ENCODE results near the gene WDFY4. TPM values are rescaled to one million over a fixed set of nuclear protein-coding genes. Genes with fewer than 3 reads are reported as not detected.

WDFY4 gene
- total RNA-seq, 1 experiment from 2014 or later: 0.22 TPM

DNA sequence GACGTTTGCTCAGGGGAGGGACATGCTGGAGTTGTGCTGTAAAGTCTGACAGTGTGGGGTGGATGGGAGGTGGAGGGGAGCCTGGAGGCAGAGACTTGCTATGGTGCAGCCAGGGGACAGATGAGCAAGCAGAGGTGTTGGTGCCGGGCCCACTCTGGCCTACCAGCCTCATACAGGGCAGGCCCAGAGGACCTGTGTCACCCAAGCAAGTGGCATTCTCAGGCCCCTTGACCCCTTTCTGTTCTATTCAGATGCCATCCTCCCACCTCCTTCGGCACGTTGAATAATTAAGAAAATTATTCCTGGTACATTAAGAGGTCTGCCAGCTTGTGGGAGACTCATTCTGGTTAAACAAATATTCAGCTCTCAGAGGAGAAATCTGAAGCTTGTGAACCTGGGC lies 8.5 kb downstream of the WDFY4 start (continued):
- no peak for TF ChIP-seq REST (IDR thresholded peaks at IDR 0.05; ENCODE audit: low read depth)
- TF ChIP-seq YY1 (IDR thresholded peaks at IDR 0.05; ENCODE audit: extremely low read depth, insufficient replicate concordance, low read depth, low read length): no peak

DNA sequence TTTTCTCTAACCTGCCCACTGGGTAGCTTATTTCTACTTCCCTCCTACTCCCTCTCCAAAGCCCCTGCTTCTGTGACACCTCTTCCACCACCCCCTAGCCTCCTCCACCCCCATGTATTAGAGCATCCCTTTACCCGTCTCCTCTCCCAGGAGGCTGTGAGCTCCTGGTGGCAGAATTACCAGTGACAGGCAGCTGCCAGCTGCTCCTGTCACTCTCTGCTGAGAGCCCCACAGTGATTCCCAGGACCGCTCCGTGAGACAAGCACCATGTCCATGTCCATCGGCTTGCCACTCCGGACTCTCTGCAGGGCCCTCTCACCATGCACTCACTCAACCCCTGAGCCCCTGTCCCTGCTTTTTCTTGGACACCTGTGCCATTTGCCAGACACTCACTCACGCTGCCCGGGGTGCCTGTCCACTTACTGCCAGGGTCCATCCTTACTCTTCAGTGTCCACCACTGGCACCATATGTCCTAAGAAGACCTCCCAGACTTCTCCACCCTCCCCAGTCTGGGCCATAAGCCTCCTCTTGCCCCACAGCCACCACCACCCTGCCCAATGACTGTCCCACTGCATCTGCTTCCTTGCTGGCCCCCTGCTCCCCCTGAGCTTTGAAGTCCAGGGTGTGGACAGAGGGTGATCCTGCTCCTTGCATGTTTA lies 9.8 kb downstream of the WDFY4 start:
- Histone ChIP-seq H3K27me3 (ENCODE audit: insufficient read depth, low read length) (peaks cover 26% of the 10 kb centered on the region), H3K79me2 (ENCODE audit: insufficient read depth, low read length) (no peaks in the 10 kb centered on the region), H3K4me2 (ENCODE audit: low read length) (no peak overlapping the region), H3K9me3 (ENCODE audit: control insufficient read depth in 1 of 2, insufficient read depth in 1 of 2, low read depth in 1 of 2, low read length in 2 of 2) (no peaks in the 10 kb centered on the region), H3K4me1 (ENCODE audit: control insufficient read depth in 1 of 2, insufficient read depth in 2 of 2, low read length in 2 of 2) (no peaks in the 10 kb centered on the region), H3K9ac (ENCODE audit: low read length) (no peak overlapping the region), H2AFZ (ENCODE audit: low read depth, low read length, poor library complexity, severe bottlenecking) (no peak overlapping the region), H3K36me3 (ENCODE audit: control insufficient read depth in 1 of 2, insufficient read depth in 2 of 2, low read length in 2 of 2) (no peaks in the 10 kb centered on the region), H3K27ac (ENCODE audit: low read depth, low read length) (no peak overlapping the region), H3K4me3 (replicated peaks in 1 of 2; ENCODE audit: low read depth in 1 of 2, low read length in 2 of 2) (no peak overlapping the region), H4K20me1 (ENCODE audit: insufficient read depth) (no peaks in the 10 kb centered on the region), H3K9me2 (ENCODE audit: insufficient read depth) (no peaks in the 10 kb centered on the region)
- BruUV-seq (replicated peaks): no TSS peak
- POLR2A ChIA-PET: no interaction called here
- intact Hi-C loops (cut with micrococcal nuclease): no loop called here
- DNase-seq (ENCODE audit: low read depth, low spot score) (no peak), ATAC-seq (no peak)
- CTCF ChIA-PET: no interaction called here
- RAD21 ChIA-PET (ENCODE audit: low non-redundant PET in 1 of 2, low total read pairs in 2 of 2, uncharacterized antibody in 2 of 2, unreplicated experiment in 2 of 2): no interaction called here
- TF ChIP-seq ZBTB33 (IDR thresholded peaks at IDR 0.05; ENCODE audit: extremely low read depth, insufficient replicate concordance, low read length) (no peak), ZNF274 (IDR thresholded peaks at IDR 0.05; ENCODE audit: low read depth, low read length) (no peak), RAD21 (IDR thresholded peaks at IDR 0.05; ENCODE audit: low read depth) (no peak), CBX3 (IDR thresholded peaks at IDR 0.05; ENCODE audit: low read depth) (no peak), POLR2AphosphoS5 (IDR thresholded peaks at IDR 0.05; ENCODE audit: low read depth, low read length) (no peak), JUND (IDR thresholded peaks at IDR 0.05) (no peak), REST (IDR thresholded peaks at IDR 0.05; ENCODE audit: low read depth) (no peak), ZFX (IDR thresholded peaks at IDR 0.05) (no peak), POLR2A (IDR thresholded peaks at IDR 0.05; ENCODE audit: borderline replicate concordance, extremely low read depth, insufficient read depth, insufficient read length) (no peak), FOSL1 (IDR thresholded peaks at IDR 0.05; ENCODE audit: low read depth) (no peak), ELF1 (IDR thresholded peaks at IDR 0.05; ENCODE audit: borderline replicate concordance, low read depth) (no peak)
- TF ChIP-seq, protein P1, sequence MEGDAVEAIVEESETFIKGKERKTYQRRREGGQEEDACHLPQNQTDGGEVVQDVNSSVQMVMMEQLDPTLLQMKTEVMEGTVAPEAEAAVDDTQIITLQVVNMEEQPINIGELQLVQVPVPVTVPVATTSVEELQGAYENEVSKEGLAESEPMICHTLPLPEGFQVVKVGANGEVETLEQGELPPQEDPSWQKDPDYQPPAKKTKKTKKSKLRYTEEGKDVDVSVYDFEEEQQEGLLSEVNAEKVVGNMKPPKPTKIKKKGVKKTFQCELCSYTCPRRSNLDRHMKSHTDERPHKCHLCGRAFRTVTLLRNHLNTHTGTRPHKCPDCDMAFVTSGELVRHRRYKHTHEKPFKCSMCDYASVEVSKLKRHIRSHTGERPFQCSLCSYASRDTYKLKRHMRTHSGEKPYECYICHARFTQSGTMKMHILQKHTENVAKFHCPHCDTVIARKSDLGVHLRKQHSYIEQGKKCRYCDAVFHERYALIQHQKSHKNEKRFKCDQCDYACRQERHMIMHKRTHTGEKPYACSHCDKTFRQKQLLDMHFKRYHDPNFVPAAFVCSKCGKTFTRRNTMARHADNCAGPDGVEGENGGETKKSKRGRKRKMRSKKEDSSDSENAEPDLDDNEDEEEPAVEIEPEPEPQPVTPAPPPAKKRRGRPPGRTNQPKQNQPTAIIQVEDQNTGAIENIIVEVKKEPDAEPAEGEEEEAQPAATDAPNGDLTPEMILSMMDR (IDR thresholded peaks at IDR 0.05 in 2 of 3, conservative IDR thresholded peaks at IDR 0.05 in 1 of 3; ENCODE audit: borderline replicate concordance in 1 of 3, insufficient read depth in 1 of 3, low read depth in 2 of 3, low read length in 2 of 3): no peak
